SW 1271 (cell line): Measurements from ENCODE around the gene PKLR.

ENCODE experiments used
- DNase-seq, 2 experiments: peaks; one replicate each; lab custom pipeline; 2025; lab: John Stamatoyannopoulos, UW

Gene PKLR

GRCh38 chr1:155285063-155285462 lies 16.2 kb downstream of the PKLR start:
- no peak for DNase-seq

GRCh38 chr1:155284476-155284875 lies 16.8 kb downstream of the PKLR start:
- no peak for DNase-seq

- DNase-seq = no peak
These were observed 18.6 kb downstream of the PKLR start for GRCh38 chr1:155282488-155283091.

- no peak for DNase-seq
These were observed 22.0 kb downstream of the PKLR start for GRCh38 chr1:155279268-155279667.

- DNase-seq = no peak
These were observed 22.5 kb downstream of the PKLR start for GRCh38 chr1:155278689-155279160.

GRCh38 chr1:155277902-155278688 lies 23.1 kb downstream of the PKLR start:
- peak in 1 of 2 experiments; percentile 34 for DNase-seq

- peak; percentile 59 to 85 for DNase-seq
These were observed 24.0 kb downstream of the PKLR start, which contains the start of gene HCN3 for GRCh38 chr1:155277070-155277901. Gene HCN3, plus strand, starts transcription at chr1:155277463. Its CDS starts 128 bp downstream, at chr1:155277591.

GRCh38 chr1:155273343-155274245 lies 27.6 kb downstream of the PKLR start, which contains the start of gene CLK2:
Gene CLK2, minus strand, starts transcription at chr1:155273504. Its CDS starts 2,527 bp downstream, at chr1:155270977.
- DNase-seq = peak; percentile 75 to 85

- DNase-seq = peak in 1 of 2 experiments; percentile 63
These were observed 28.5 kb downstream of the PKLR start for GRCh38 chr1:155272466-155273342.

GRCh38 chr1:155269381-155269780 lies 31.9 kb downstream of the PKLR start:
- no peak for DNase-seq

- no peak for DNase-seq
These were observed 32.6 kb downstream of the PKLR start for GRCh38 chr1:155268630-155269029.

GRCh38 chr1:155267373-155267772 lies 33.9 kb downstream of the PKLR start:
- no peak for DNase-seq

- DNase-seq = no peak
These were observed 34.7 kb downstream of the PKLR start for GRCh38 chr1:155266553-155266952.

- no peak for DNase-seq
These were observed 38.2 kb downstream of the PKLR start for GRCh38 chr1:155263067-155263466.

- peak; percentile 84 to 94 for DNase-seq
These were observed 39.2 kb downstream of the PKLR start, which contains the start of gene SCAMP3 for GRCh38 chr1:155261852-155262673. Gene SCAMP3, minus strand, starts transcription at chr1:155262360. Its CDS starts 209 bp downstream, at chr1:155262151.

GRCh38 chr1:155261493-155261851 lies 39.8 kb downstream of the PKLR start:
- DNase-seq = no peak

- no peak for DNase-seq
These were observed 41.0 kb downstream of the PKLR start for GRCh38 chr1:155260276-155260675.

GRCh38 chr1:155256058-155256852 lies 45.0 kb downstream of the PKLR start:
- no peak for DNase-seq
